Measurements from ENCODE around the gene GAL3ST1.

GAL3ST1 gene

GRCh38 chr22:30610299-30610698 is 35.8 kb upstream of the GAL3ST1 start:
- no peak for TF ChIP-seq CTCF (IDR thresholded peaks at IDR 0.05)

- TF ChIP-seq CTCF (IDR thresholded peaks at IDR 0.05), result no peak
These were observed 35.1 kb upstream of the GAL3ST1 start for GRCh38 chr22:30609260-30610185.

GRCh38 chr22:30607939-30608338 is 33.5 kb upstream of the GAL3ST1 start:
- no peak for TF ChIP-seq CTCF (IDR thresholded peaks at IDR 0.05)

- TF ChIP-seq CTCF (IDR thresholded peaks at IDR 0.05), result no peak
These were observed 33.0 kb upstream of the GAL3ST1 start for GRCh38 chr22:30607300-30607930.

GRCh38 chr22:30606455-30607299 is 32.2 kb upstream of the GAL3ST1 start, which contains the start of gene TCN2:
Gene TCN2 (plus strand): TSS chr22:30607174. CDS start chr22:30607332, 158 bp downstream.
- TF ChIP-seq CTCF (IDR thresholded peaks at IDR 0.05), result no peak

GRCh38 chr22:30605449-30606110 is 31.1 kb upstream of the GAL3ST1 start:
- TF ChIP-seq CTCF (IDR thresholded peaks at IDR 0.05), result peak; percentile 80

- no peak for TF ChIP-seq CTCF (IDR thresholded peaks at IDR 0.05)
These were observed 30.3 kb upstream of the GAL3ST1 start for GRCh38 chr22:30604723-30605122.
